ENCODE results near the gene RBFOX1.

Gene RBFOX1

DNA sequence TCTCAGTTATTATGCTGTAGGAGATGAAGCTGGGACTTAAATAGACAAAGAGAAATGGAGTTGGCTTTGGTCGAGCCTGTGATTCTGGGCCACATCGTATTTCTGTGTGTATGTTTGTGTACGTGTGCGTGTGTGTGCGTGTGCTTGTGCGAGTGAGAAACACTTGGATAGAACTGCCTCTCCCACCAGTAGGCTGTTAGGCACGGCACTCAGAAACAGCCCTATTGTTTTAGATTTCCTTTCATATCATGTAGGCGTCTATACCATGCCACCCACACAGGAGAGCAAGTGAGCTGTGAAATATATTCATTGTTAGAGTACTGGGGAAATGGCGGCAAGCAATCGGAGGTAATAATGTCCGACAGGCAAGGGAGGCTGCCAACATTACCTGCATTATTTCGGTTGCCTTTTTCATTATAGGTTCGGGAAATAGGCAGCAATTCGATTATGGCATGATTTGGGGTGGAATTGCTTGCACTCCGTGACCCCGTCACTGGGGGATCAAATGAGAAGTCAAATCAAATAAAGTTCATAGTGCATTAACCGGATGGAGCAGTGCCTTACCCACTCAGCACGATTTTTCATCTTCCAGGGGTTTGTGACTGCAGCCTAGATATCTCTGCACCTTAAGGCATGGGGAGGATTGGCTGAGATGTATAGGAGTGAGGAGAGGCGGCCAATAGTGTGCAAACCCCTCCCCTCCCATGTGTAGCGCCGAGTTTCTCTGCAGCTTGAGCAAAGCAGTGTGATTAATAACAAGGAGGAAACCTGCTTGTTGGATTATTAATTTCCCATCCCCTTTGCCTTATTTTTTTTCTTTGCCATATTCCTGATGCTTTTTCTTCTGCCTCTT lies 89.6 kb downstream of the RBFOX1 start:
- DNase-seq = no peak

DNA sequence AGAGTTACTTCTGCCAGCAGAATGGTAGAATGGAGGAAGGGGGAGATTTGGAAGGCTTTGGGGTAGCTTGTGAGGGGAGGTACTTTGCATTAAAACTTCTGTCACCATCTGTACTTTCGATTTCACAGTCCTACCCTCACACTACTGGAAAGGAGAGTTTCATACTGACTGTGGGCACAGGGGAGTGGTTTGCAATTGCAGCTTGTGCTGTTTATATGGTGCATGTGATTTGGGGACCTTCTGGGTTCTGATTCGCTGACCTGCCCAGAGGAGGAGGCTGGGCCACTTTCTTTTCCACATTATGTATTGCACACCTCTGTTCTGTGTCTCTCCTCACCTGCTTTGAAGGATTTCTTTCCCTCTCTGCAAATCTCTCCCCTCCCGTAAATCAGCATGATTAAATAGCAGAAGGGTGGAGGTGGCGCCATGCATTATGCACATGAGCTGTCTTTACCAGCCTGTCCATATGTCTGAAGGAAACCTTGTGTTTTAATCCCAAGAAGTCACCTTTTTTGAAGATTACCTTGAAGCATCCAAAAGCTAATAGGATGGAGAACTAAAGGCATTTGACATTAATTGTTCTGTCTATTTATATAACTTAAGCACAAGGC lies 90.9 kb downstream of the RBFOX1 start:
- DNase-seq = no peak

DNA sequence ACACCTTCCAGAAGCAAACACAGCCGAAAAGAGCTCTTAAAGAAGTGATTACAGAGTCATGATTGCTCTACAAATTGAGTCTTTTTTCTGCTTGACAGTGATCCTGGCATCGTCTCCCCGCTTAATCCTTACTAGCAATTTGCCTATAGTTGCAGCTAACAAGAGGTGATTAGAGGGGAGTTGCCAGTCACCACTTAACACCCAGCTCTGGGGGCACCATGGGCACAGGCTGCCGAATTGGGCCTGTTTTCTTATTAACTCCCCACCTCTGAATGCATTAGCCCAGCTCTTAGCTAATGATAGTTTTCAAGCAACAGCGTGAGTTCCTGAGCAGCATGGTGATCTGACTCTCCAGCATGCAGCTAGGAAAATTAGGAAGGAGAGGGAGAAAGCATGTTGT lies 93.5 kb downstream of the RBFOX1 start:
- no peak for DNase-seq

DNA sequence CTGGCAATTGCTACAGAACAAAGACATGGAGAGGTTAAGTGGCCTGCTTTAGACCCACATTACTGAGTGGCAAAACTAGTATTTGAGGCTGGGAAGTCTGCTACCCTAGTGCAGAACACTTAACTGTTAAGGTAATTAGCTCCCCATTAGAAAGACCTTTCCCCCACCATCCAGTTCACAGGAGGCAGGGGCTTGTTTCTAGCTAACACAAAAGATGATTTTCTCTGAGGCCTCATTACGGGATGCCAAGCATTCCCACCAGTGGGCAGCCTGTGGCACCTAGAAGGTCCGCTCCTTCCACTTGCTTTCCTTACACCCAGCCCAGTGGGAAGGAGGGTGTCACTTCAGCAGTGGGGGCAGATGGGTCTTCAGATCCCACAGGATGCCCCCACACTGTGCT lies 99.1 kb downstream of the RBFOX1 start:
- DNase-seq = no peak

DNA sequence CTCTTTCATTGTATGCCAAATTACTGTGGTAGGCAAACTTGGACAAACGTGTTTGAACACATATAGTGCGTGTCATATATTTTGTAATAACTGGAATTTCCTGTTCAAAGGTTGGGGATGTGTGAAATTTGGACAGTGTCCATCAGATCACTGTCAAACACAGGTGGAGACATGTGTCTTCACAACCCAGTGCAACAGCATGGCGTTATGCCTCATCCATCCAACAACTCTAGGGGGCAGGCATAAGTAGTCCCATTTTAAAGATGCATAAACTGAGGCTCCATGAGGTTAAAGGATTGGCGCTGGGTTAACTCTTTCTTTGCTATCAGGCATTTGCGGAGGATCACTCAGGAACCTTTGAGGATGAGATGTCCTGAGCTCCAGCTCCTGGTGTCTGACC lies 103.7 kb downstream of the RBFOX1 start:
- DNase-seq = no peak

DNA sequence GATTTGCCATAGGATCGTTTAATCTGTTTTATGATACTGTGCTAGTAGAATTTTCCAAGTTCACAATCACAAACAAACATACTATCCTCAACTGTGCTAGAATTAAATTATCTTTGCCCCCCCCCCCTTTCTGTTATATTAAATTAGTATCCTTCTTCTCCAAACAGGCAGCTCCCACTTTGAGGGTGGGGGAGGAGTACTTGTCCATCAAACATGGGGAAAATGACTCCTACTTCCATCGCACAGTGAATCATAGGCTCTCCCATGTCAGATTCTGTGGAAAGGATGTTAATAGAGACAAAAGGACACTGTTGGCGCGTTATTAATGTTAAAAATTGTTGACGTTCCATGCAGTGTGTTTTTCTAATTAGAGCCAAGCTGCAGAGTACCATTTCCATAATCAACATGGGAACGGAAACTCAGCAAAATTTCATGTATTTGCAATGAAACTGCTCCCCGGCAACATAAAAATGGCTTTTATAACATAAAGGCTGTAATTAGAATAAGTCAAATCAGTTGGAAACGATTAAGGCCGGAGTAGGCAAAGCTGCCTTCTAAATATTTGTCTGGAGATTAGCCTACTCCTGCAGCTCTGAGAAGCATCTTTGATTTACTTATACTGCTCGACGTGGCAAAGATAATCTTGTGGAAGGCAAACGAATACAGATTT lies 104.6 kb downstream of the RBFOX1 start:
- DNase-seq = no peak

DNA sequence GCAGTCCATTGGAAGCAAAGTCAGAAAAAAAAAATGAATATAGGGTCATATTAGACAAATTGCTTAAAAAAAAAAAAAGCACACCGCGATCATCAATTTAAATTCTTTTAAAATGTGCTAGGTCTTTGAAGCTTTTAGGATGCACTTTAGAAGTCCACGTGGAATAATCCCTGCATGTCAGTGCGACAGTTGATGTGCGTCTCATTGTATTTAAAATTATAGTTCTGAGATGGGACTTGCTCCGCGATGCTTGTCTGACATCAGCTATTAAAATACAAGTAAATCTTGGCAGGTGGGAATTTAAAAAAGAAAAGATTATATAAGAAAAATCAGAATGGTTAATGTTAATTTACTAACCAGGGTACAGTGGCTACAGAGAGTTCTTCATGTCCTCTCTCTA lies 105.2 kb downstream of the RBFOX1 start:
- DNase-seq = no peak

DNA sequence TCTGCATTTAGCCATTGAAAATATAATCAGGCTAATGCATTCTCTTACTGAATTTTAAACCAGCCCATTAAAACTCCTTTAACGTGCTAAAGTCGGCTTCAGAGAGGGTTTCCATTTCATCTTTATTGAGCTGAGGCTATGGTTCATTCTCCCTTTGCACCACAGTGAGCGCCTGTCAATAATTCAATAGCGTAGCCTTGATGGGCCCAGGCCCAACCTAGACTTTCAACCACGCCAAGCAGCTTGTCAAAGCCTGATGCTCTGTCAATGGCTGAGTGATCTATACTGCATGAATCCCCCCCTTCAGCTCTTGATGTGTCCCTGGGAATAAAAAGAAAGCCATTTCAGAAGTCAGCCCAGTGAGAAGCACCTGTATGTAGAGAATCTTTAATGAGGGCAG lies 106.0 kb downstream of the RBFOX1 start:
- DNase-seq = no peak

DNA sequence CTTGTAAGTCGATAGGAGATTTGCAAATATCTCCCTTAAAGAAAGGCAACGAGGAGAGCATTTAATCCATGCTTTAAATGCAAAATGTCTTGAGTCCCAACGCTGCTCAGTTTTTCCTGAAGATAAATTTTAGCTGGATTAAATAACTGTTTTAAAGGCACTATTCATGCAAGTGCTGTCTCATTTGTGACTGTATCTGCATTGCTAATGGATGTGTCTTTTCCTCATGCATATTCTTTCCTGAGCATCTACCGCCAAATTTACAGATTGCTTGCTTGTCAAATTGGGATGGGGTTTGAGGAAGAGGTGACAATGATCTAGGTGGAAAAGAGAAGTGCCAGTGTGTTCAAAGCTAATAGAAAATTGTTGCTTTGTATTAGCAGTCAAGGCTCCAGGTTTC lies 106.9 kb downstream of the RBFOX1 start:
- no peak for DNase-seq

DNA sequence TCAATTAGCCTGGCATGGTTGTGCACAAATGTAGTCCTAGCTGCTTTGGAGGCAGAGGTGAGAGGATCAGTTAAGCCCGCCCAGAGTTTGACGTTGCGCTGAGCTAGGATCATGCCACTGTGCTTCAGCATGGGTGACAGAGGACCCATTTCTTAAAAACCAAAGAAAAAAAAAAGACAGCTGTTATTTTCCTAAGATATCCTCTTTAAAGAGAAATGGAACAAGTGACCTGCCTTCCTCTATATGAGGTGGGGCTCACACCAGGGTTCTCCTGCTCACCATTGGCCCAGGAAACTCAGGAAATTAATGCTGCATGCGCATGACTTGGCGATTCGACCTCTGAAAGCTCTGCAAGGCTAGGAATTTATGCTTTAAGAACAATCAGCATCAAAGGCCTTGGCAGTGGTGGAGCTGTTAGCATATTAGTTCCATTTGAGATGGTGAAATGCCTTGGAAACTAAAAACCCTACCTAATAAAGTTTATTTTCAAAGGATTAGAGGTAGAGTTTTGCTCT lies 108.3 kb downstream of the RBFOX1 start:
- DNase-seq = no peak

DNA sequence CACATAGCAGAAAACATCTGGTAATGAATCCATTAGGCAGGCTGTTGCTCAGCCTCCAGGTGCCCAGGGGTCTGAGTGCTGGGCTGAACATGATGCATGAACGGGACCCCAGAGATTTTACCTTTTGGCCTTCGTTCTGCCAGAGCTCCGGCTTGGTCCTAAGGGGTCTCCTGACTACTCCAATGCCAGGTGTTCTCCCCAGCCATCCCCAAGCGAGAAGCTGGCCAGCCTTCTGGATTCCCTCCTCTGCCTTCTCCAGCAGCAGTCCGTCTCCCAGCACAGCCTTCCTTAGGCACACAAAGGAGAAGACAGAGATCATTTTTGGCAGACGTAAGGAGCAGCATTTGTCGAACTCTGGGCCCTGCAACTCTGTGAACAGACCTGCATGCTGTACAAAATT lies 109.4 kb downstream of the RBFOX1 start:
- DNase-seq = no peak

DNA sequence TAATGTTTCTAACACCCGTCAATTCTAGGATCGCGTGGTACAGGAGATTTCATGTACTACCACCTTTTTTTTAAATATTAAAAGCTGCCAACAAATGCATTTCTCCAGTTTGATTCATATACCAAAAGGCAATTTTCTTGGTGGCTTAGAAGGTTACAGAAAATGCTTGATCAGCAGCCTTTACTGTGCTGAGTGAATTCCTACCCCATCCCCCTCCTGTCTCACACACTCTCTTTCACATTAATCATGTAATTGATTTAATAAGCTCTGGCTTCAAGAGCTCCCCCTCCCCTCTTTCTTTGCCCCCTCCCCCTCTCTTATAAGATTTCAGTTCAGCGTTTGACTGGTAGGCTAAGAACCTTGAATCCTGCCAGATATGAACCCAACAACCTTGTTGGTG lies 110.5 kb downstream of the RBFOX1 start:
- DNase-seq = no peak

DNA sequence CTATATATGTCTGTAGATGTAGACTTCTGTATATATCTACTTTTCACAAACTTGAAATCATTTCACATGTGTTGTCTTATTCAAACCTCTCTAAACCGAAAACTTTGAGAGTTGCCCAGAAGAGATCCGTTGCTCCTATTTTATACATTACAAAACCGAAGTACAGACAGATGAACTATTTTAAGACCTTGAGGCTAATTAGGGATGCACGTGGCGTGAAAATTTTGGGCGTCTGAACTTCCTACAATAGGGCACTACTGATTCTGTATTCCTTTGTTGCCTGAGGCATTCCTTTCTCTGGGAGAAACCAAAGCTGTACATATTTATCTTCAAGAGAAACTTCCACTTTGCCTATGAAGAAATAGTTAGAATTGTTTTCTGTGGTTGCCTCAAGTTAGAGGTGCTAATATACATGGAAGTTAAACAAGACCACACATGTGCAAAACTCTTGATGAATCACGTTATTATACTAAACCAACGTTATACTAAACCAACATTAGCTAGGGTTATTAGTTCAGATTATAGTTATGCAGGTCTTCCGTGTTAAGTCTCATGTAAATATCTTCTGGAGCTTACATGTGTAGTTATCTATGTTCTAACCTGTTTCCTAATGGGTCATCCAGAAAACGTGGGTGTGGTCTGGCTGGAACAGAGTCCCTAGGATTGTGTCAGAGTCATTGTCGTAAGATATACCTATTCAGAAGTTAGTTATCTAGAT lies 111.2 kb downstream of the RBFOX1 start:
- no peak for DNase-seq

DNA sequence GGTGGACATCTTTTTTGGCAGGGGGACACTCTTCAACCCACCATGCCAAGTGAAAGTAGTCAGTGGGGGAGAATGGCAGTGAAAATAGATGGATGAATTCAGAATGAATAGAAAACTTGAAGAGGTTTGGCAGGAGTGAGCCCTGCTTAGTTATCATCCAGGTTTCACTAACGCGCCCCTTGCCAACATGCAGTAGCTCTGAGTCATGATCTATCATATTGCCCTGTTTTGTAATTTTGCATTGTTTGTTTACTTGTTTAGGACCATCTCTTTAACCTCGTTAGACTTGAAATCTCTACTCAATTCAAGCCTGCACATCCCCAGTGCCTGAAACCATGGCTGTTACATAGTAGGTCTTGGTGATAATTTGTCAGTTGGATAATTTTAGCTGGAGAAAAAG lies 116.7 kb downstream of the RBFOX1 start:
- no peak for DNase-seq

DNA sequence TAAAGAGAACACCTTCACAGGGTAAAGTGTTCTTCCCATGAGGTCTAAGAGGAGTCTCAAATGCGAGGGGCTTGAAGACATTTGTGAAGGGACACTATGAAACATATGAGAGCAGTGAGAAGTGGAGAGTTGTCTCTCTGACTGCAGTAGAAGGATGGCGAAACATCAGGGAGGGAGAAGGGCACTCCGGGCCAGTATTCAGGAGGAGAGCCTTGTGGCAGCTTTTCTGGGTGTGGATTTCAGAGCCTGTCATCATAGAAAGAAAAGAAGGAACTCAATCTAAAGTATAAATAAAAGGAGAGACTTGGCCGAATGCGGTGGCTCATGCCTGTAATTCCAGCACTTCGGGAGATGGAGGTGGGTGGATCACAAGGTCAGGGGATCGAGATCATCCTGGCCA lies 117.2 kb downstream of the RBFOX1 start:
- no peak for DNase-seq

DNA sequence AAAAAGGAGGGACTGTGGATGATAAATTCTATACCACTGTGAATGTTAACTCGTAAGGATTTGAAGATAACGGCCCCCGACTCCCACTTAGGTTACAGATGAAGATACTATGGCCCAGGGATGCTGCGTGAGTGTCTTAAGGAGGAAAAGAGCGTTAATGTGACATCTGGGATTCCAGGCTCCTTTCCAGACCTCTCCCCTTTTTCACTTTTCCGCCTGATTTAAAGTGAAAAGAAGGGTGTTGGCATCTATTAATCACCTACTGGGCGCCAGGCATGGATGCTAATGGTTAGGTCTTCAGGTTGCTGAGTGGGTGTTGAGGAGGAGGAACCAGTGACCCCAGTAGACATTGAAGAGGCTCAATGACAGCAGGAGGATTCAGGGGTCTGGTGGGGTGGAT lies 117.8 kb downstream of the RBFOX1 start:
- no peak for DNase-seq

DNA sequence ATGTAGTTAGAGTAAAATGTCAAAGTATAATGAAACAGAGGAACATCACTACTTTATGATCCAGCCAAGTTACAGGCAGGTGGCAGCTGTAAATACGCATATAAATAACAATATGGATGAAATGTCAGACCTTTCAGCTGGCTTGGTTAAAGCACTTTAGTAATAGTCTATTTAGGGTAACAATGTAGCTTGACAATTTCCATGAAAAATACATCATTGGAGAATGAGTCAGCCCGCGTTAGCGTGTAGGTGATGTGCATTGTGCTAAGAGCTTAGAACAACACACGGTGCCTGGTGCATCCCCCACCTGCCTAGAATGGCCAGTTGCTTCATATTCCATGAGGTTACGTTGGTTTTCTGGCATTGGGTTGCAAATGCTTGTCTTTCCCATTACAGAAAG lies 119.4 kb downstream of the RBFOX1 start:
- no peak for DNase-seq

DNA sequence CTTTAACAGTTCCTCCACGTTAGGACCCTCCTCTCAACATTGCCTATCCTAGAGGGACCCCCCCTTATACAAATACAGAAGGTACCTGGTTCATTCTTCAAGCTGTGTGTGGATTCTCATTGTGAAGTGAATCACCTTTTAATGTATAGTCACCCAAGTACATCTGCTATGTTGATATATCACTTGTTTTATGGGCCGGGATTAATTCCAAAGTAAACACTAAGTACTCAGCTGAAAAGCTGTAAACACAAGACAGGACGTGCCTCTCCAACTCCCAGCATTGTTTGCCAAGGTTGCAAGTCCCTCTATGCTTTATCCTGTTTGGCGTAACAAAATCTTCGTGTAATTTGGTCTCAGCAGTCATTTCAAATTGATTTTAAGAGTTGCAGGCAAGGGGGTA lies 123.6 kb downstream of the RBFOX1 start:
- no peak for DNase-seq

DNA sequence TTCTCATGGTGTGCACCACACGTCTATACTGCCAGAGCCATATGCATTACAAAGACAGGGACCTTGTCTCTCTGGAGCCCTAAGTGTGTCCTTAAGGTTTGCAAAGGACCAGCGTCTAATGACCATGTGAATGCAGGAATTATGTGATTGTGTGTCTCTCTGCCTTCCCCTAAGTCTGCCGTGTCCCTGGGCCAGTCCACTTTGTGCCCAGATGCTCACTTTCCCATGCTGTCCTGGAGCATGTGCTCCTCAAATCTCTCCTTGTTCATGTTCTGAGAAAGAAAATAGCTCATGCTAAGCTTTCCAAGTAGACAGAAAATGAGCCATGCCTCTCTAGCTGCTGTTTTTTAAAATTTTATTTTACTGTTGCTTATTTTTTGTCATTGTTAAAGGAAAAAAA lies 125.5 kb downstream of the RBFOX1 start:
- no peak for DNase-seq

DNA sequence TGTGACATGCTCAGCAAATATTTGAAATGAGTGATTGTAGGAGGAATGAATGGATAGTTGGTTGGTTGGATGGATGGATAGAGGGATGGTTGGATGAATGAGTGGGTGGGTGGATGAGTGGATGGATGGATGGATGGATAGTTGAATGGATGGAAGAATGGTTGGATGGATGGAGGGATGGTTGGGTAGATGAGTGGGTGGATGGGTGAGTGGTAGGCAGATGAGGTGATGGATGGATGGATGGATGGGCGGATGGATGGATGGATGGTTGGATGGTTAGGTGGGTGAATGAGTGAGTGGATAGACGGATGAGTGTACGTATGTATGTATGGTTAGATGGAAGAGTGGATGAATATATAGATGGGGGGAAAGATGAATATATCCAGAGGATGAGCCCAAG lies 137.7 kb downstream of the RBFOX1 start:
- DNase-seq = no peak

DNA sequence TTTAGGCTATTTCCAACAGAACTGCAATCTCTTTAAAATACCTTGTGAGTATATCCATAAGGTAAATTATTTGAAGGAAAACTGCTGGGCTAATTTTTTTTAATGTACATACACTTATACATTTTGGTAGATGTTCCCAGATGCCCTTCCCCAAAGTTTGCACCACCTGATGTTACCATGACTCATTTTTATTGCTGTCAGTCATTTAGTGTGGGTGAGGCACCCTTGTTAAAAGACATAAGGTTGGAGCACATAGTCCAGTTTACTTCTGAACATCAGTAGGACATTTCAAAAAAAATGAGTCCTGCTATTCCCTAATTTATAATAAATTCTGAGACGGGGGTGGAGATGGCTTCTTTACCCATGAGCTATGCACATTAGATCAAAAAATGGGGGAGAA lies 138.6 kb downstream of the RBFOX1 start:
- no peak for DNase-seq

DNA sequence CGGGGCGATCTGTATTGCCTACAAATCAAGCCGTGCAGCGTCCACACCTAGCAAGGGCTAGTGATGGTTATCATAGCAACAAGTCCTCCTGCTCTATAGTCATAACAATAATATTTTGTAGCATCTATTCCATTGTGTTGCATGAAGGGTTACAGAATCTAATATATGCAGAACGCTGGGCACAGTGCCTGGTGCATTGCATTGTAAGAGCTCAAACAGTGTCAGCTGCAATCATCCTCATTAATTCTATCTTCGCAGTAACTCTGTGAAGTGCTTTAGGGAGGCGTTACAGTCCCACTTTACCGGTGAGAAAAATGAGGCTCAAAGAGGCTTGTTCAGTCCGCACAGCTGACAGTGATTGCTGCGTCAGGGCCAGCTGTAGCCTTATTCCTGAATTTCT lies 149.4 kb downstream of the RBFOX1 start:
- no peak for DNase-seq

DNA sequence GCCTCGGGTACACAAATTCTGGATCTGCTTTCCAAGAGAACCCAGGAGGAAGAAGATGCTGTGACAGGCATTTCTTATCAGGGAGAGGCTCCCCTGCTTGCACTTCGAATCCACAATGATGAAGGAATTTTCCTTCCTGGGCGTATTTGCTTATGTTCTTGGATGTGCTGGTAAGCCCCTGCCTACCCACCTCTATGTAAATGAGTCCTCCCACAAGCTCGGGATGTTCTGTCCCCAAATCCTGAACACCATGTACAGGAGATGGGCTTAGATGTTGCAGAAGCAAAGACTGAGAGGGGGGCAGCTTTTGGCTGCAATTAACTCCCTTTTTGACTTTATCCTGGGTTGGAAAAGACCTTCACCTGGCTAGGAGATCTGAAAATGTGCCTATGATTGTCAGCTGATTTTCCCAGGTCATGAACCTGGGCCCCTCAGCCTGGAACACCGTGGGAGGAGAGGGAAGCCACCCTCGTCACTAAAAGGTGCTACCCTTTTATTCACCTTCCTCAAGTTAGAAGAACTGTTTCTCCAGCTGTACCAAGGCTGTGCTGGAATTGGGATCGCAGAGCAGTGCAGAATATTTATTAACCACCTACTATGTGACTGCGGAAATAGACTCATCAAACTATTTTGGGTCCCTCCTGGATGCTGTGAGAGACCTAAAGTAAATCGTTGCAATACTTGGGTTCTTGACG lies 150.1 kb downstream of the RBFOX1 start:
- DNase-seq = no peak
